Measurements from ENCODE around the gene PLOD3. TPM values are rescaled to one million over a fixed set of nuclear protein-coding genes. Genes with fewer than 3 reads are reported as not detected.

The PLOD3 gene
- total and polyA plus RNA-seq, 2 donors (not counting 3 experiments of a cell fraction or from before 2014, with no cell fraction given): 143 to 170 TPM

GRCh38 chr7:101159696-101160674, 57.4 kb downstream of the PLOD3 start:
- peak; percentile 20 for TF ChIP-seq FOS (IDR thresholded peaks at IDR 0.05; ENCODE audit: borderline replicate concordance, insufficient read depth, low read length)
- no peak for TF ChIP-seq JUN (IDR thresholded peaks at IDR 0.05; ENCODE audit: borderline replicate concordance, insufficient read depth, insufficient read length, low read depth)
- peaks cover 18% of the 10 kb centered on the region for H3K4me1 ChIP-seq (ENCODE audit: control insufficient read depth, extremely low read depth, insufficient read depth, low read length)
- H3K27ac ChIP-seq (ENCODE audit: insufficient read depth, low read depth, low read length): no peak overlapping the region
- no peak overlapping the region for H2AFZ ChIP-seq (ENCODE audit: low read depth, low read length)
- dilution Hi-C loops (cut with MboI; ENCODE audit: extremely low pct_ligation_motif_present, low sequenced_read_pairs): no loop called here
- no peak for DNase-seq (ENCODE audit: low read depth, low spot score)
- peaks cover 5 to 19% of the 10 kb centered on the region in 2 experiments for H3K36me3 ChIP-seq (ENCODE audit: control insufficient read depth in 2 of 2, extremely low read depth in 1 of 2, insufficient read depth in 2 of 2, low read length in 2 of 2)
- no peaks in the 10 kb centered on the region for H3K9me3 ChIP-seq (replicated peaks; ENCODE audit: control insufficient read depth, insufficient read depth, low read length)
- ChIA-PET POLR2A (interaction anchor here (0.6 kb wide), 1 partner anchor 522 kb away, joined by 5 read pairs; no protein-coding TSS in a partner anchor), CTCF (interaction anchor here (0.7 to 2.0 kb wide), 4 partner anchors 11 to 123 kb away, joined by 3 to 4 read pairs (median 3); no protein-coding TSS in a partner anchor)
- H3K4me3 ChIP-seq (replicated peaks in 1 of 3; ENCODE audit: insufficient read depth in 1 of 3, low read depth in 1 of 3, low read length in 3 of 3): no peak overlapping the region
- FAIRE-seq: no peak
- peaks cover 6% of the 10 kb centered on the region for H3K79me2 ChIP-seq (ENCODE audit: control insufficient read depth, insufficient read depth, low read length)
- peaks cover 12 to 17% of the 10 kb centered on the region in 2 experiments for H3K27me3 ChIP-seq (ENCODE audit: control insufficient read depth in 2 of 2, insufficient read depth in 2 of 2, low read length in 2 of 2)
- H3K9me1 ChIP-seq (replicated peaks; ENCODE audit: control insufficient read depth, extremely low read depth, insufficient read depth, low read length): no peaks in the 10 kb centered on the region
- no peak overlapping the region for H3K9ac ChIP-seq (replicated peaks; ENCODE audit: extremely low read depth, insufficient read depth, low read length)
- BruUV-seq (replicated peaks): no TSS peak
- no peaks in the 10 kb centered on the region for H4K20me1 ChIP-seq (replicated peaks; ENCODE audit: control insufficient read depth, extremely low read depth, insufficient read depth, low read length)
- intact Hi-C loops (cut with micrococcal nuclease): loop anchor here (10.0 kb wide), 1 partner anchor 265 kb away; the partner anchor contains the start of gene ACHE
- no peak overlapping the region for H3K4me2 ChIP-seq (ENCODE audit: insufficient read depth, low read length)

GRCh38 chr7:101156866-101157589, 60.4 kb downstream of the PLOD3 start:
- H3K4me2 ChIP-seq (ENCODE audit: insufficient read depth, low read length): no peak overlapping the region
- H3K9ac ChIP-seq (replicated peaks; ENCODE audit: extremely low read depth, insufficient read depth, low read length): no peak overlapping the region
- H3K27ac ChIP-seq (ENCODE audit: insufficient read depth, low read depth, low read length): no peak overlapping the region
- no peaks in the 10 kb centered on the region for H4K20me1 ChIP-seq (replicated peaks; ENCODE audit: control insufficient read depth, extremely low read depth, insufficient read depth, low read length)
- no peaks in the 10 kb centered on the region for H3K9me3 ChIP-seq (replicated peaks; ENCODE audit: control insufficient read depth, insufficient read depth, low read length)
- no peak for FAIRE-seq
- BruUV-seq (replicated peaks): no TSS peak
- POLR2A ChIA-PET: interaction anchor here (0.5 to 0.6 kb wide), 2 partner anchors 57 to 522 kb away, joined by 5 read pairs; no protein-coding TSS in a partner anchor
- CTCF ChIA-PET: interaction anchor here (0.7 to 6.0 kb wide), 11 partner anchors 10 to 452 kb away, joined by 3 to 75 read pairs (median 6); partner anchors contain the start of genes PLOD3 and ZNHIT1
- H3K27me3 ChIP-seq (ENCODE audit: control insufficient read depth in 2 of 2, insufficient read depth in 2 of 2, low read length in 2 of 2): peaks cover 0 to 2% of the 10 kb centered on the region in 2 experiments
- no peak overlapping the region for H2AFZ ChIP-seq (ENCODE audit: low read depth, low read length)
- intact Hi-C loops (cut with micrococcal nuclease) (no loop called here), dilution Hi-C loops (cut with MboI; ENCODE audit: extremely low pct_ligation_motif_present, low sequenced_read_pairs) (no loop called here)
- peaks cover 5 to 19% of the 10 kb centered on the region in 2 experiments for H3K36me3 ChIP-seq (ENCODE audit: control insufficient read depth in 2 of 2, extremely low read depth in 1 of 2, insufficient read depth in 2 of 2, low read length in 2 of 2)
- H3K4me3 ChIP-seq (replicated peaks in 1 of 3; ENCODE audit: insufficient read depth in 1 of 3, low read depth in 1 of 3, low read length in 3 of 3): no peak overlapping the region
- H3K9me1 ChIP-seq (replicated peaks; ENCODE audit: control insufficient read depth, extremely low read depth, insufficient read depth, low read length): no peaks in the 10 kb centered on the region
- TF ChIP-seq POLR2A (IDR thresholded peaks at IDR 0.05; ENCODE audit: low read depth, low read length) (no peak), EZH2 (IDR thresholded peaks at IDR 0.05; ENCODE audit: borderline replicate concordance, low read depth, low read length, severe bottlenecking) (no peak), JUN (IDR thresholded peaks at IDR 0.05; ENCODE audit: borderline replicate concordance, insufficient read depth, insufficient read length, low read depth) (no peak), MYC (IDR thresholded peaks at IDR 0.05; ENCODE audit: low read depth, low read length) (no peak), POLR2AphosphoS5 (IDR thresholded peaks at IDR 0.05; ENCODE audit: insufficient read depth, low read depth, low read length) (no peak), CTCF (IDR thresholded peaks at IDR 0.05; ENCODE audit: extremely low read depth in 1 of 2, insufficient read depth in 1 of 2, low read depth in 1 of 2, low read length in 2 of 2) (no peak), MAX (IDR thresholded peaks at IDR 0.05; ENCODE audit: insufficient read depth, insufficient read length) (no peak), GATA2 (IDR thresholded peaks at IDR 0.05; ENCODE audit: insufficient read depth, insufficient read length, low read depth, low read length) (no peak), FOS (IDR thresholded peaks at IDR 0.05; ENCODE audit: borderline replicate concordance, insufficient read depth, low read length) (no peak)
- peaks cover 6% of the 10 kb centered on the region for H3K4me1 ChIP-seq (ENCODE audit: control insufficient read depth, extremely low read depth, insufficient read depth, low read length)
- DNase-seq (ENCODE audit: low read depth, low spot score): no peak
- H3K79me2 ChIP-seq (ENCODE audit: control insufficient read depth, insufficient read depth, low read length): peaks cover 10% of the 10 kb centered on the region
